Right lung (tissue), 5 donors: ENCODE measurements around the gene OSBPL5. TPM values are rescaled to one million over a fixed set of nuclear protein-coding genes. Genes with fewer than 3 reads are reported as not detected.
"Not testable (repeated sequence)": the region's sequence is repeated elsewhere in the genome, so short reads cannot be mapped to it uniquely, and the experiment has no call there.

Source experiments
- DNase-seq, 2 donors: peaks; one replicate each; pipeline ENCODE4 v3.0.0-alpha.2; 2013
- polyA plus RNA-seq, 5 donors: library from polyadenylated mRNA; unstranded; fragments of 120-200 nt; gene quantifications; one replicate each; pipeline versions ENCODE4 v1.2.1 to v1.2.3, GENCODE V29; 2013; ENCODE audit warnings: inconsistent platforms in 1 of 5, low replicate concordance in 1 of 5; ENCODE audit not compliant: insufficient read length in 5 of 5, insufficient read depth in 1 of 5

OSBPL5 gene
- polyA plus RNA-seq, 5 donors: 18.3 to 36.7 (median 27.8) TPM

DNA sequence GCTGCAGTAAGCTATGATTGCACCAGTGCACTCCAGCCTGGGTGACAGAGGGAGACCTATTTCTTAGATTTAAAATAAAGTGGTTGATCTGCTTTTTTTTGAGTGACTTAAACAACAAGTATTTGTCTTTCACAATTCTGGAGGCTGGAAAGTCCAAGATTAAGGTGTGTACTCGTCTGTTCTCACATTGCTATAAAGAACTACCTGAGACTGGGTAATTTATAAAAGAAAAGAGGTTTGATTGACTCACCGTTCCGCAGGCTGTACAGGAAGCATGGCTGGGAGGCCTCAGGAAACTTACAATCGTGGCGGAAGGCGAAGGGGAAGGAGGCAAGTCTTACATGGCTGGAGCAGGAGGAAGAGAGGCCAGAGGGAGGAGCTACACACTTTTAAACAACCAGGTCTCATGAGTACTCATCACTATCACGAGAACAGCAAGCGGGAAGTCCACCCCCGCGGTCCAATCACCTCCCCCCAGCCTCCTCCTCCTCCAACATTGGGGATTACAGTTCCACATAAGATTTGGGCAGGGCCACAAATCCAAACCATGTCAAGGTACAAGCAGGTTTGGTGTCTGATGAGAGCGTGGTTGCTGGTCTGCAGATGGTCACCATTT lies 19.7 kb upstream of the OSBPL5 start:
- no peak for DNase-seq

DNA sequence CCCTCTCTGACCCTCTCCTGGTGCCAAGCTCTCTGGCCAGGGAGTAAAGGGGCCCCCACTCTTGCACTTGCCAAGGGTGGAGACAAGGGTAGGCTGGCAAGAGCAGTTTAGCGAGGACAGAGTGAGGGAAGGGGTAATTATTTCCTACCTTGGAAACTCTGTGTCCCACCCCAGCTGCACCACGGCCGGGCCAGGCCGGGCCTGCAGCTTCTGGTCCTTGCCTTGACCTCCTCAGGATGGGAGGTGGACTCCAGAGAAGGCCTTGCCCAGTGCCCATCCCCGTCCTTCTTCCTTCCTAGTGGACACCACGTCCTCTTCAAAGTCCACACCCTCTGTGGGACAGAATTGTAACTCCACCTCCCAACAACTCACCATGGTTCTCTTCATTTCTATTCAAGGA lies 18.4 kb upstream of the OSBPL5 start:
- no peak for DNase-seq

DNA sequence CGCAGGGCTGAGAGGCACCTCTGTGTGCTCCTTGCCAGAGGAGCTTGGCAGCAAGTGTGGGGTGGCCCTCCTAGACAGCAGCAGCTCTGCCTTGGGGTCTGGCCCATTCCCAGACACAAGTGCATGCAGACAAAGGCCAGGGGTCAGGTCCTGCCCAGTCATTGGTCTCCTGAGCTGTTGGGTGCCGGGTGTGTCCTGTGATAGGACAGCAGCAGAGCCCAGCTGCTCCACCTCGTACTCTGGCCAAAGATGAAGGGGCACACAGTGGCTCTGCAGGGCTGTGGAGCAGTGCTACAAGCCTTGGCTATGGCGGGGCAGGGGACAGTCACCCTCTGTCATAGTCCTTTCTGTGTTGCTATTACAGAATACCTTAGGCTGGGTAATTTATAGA lies 17.3 kb upstream of the OSBPL5 start:
- DNase-seq: no peak

DNA sequence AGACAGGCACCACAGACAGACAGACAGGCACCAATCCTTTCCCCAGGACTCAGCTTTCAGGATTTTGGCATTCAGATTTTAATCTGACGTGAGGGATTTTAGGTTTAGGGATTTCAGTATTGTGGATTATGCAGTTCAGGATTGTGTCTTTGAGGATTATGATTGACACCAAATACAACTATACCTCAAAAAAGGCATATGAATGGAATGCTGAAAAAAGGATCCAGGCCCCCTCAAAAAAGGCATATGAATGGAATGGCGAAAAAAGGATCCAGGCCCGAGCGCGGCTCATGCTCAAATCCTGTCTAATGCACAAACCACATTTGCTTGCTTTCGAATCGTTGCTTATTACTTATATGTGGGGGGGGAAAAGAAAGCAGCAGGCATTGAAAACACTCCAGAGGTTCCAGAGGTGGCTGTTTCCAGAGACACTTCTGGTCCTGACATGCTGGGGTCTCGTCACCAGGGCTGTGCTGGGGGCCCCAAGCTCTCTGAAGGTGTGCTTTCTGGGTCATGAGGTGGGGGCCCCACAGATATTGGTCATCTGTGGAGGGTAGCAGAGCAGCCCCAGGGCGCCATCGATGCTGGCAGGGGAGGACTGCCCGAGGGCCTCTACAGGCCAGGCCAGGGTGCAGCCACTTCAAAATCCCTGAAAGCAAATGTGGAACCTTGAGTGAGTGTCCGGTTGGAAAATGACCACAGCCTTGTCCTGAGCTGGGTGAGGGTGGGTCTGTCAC lies 16.8 kb upstream of the OSBPL5 start:
- no peak for DNase-seq

DNA sequence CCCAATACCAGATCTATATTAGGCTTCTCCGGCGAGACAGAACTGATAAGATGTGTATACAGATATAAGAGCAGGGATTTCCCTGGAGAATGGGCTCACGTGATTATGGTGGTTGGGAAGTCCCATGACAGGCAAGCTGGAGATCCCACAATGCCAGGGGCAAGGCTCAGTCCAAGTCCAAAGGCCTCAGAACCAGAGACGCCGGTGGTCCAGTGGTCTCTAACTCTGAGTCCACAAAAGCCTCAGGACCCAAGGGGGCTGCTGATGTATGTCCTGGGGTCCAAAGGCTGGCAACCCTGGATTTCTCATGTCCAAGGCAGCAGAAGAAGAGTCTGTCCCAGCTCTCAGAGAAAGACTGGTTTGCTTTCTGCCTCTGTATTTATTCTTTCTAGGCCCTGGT lies 15.8 kb upstream of the OSBPL5 start:
- no peak for DNase-seq

DNA sequence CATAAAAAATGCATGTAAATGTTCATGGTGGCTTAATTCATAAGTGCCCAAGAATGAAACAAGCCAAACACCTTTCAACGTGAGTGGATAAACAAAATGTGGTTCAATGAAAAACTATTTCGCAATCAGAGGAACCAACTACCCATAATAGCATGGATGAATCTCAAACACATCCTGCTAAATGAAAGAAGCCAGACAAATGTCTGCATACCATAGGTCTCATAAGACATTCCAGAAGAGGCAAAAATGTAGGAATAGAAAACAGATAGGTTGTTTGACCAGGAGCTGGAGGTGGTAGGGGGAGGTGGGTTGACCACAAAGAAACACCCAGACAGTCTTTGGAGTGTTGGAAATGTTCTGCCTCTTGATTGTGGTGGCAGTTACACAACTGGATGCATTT lies 13.2 kb upstream of the OSBPL5 start:
- no peak for DNase-seq

DNA sequence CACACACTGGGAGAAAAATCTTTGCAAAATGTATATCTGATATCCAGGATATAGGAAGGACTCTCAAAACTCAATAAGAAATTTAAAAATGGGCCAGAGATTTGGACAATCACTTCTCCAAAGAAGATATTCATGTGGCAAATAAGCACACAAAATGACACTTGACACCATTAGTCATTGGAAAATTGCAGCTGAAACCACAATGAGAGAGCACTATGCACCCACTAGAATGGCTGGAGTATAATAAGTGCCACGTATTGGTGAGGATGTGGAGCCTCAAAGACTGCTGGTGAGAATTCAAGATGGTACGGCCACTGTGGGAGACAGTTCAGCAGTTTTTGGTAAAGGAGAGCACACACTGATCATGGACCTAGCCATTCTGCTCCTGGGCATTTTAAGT lies 12.8 kb upstream of the OSBPL5 start:
- DNase-seq: no peak

DNA sequence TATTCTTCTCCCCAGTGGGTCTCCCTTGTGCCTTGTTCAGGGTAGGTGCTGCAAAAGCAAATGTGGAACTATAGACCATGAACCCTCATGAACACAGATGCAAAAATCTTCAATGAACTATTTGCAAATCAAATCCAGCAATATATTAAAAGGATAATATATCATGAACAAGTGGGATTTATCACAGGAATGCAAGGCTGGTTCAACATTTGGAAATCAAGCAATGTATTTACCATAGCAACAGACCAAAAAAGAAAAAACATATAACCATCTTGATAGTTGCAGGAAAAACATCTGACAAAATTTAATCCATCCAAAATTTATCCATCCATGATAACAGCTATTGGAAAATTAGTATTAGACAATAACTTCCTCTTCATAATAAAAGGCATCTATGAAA lies 11.4 kb upstream of the OSBPL5 start:
- DNase-seq: no peak

DNA sequence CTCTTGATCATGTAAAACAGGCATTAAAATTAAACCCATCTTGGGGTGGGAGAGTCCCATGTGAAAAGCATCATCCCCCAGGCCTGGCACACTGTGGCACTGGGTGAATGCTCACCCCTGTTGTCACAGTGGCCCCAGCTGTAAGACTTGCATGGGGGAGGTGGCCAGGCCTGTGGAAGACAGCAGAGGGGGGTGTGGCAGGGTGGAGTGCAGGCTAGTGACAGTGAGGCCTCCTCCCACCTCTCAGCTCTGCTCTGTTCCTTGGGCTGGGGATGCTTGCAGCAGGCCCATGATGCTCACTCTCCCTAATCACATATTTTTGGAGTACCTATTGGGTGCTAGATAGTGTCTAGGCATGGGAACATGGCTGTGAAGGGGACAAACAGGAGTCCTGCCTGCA lies 10.1 kb upstream of the OSBPL5 start:
- DNase-seq: no peak

DNA sequence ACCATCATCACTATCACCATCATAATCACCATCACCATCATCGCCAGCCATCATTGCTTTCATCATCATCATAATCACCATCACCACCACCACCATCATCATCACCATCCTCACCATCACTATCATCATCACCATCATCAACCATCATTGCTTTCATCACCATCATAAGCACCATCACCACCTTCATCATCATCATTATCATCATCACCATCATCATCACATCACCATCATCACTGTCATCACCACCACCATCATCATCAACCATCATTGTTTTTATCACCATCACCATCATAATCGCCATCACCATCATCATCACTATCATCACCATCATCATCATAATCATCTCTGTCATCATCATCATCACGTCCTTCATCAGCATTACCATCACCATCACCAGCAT lies 9.3 kb upstream of the OSBPL5 start:
- no peak for DNase-seq

DNA sequence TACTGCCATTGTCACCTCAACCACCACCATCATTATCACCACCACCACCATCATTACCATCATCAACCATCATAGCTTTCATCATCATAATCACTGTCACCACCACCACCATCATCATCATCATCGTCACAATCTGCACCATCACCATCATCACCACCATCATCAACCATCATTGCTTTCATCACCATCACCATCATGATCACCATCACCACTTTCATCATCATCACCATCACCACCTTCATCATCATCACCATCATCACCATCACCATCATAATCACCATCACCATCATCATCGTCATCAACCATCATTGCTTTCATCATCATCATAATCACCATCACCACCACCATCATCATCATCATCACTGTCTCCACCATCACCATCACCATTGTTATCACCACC lies 8.7 kb upstream of the OSBPL5 start:
- no peak for DNase-seq

DNA sequence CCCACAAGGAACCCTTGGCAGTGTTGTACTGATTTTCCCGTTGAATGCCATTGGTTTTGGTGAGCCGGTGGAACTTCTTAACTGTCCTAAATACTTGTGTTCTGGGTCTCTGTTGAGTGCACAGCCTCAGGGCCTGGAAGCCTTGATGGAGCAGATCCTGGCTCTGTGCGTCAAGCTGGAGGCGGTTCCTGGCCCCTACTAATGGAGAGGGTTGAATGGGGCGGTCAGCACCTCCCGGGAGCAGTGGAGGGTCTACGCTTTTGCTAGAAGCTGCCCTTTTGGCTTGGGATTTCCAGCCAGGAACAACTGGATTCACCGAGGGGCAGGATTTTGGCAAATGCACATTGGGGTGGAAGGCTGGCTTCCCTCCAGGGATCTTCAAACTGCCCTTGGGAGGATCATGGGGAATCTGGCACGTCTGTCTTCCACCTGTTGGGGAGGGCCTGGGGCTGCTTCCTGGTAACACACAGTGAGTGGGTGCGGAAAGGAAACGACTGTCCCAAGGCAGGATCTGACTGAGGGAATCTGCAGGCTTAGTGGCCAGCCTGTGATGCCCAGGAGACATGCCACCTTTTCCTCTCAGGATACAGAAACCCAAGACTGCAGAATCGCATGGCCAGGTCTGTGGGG lies 6.9 kb upstream of the OSBPL5 start:
- no peak for DNase-seq

DNA sequence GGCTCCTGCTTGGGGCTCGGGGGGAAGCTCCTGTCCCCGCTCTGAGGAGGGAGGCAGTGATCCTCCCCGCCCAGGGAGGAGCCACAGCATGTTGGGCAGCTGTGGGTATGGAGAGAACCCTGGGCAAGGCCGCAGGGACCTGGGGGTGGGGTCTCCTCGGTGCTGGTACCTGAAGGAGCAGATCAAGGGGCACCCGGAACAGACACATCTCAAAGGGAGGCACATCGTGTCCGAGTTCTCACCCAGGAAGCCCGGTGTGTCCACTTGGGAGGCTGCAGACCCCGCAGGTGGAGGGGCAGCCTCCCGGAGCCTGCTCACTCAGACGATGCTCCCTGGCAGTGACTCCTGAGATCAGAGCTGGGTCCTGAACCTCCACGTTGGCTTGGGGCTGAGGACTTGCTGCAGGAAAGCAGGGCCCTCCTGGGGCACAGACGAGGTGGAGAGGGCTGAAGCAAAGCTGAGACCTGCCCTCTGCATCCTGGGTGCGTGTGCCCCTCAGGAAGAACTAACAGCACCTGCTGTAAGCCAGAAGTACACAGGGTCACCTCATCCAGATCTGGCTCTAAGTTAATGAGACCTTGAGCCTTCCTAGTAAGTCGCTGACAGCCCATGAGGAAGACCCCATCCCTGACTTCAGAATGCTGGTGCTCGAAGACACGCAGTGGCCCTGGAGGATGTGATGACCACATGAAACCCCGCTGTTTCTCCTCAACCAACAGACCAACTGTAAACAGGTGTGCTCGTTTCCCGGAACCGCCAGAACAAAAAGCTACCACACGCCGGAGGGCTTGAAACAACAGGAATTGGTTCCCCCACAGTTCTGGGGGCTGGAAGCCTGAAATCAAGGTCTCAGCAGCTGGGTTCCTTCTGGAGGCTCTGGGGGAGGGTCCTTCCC lies 5.9 kb upstream of the OSBPL5 start:
- DNase-seq: no peak

DNA sequence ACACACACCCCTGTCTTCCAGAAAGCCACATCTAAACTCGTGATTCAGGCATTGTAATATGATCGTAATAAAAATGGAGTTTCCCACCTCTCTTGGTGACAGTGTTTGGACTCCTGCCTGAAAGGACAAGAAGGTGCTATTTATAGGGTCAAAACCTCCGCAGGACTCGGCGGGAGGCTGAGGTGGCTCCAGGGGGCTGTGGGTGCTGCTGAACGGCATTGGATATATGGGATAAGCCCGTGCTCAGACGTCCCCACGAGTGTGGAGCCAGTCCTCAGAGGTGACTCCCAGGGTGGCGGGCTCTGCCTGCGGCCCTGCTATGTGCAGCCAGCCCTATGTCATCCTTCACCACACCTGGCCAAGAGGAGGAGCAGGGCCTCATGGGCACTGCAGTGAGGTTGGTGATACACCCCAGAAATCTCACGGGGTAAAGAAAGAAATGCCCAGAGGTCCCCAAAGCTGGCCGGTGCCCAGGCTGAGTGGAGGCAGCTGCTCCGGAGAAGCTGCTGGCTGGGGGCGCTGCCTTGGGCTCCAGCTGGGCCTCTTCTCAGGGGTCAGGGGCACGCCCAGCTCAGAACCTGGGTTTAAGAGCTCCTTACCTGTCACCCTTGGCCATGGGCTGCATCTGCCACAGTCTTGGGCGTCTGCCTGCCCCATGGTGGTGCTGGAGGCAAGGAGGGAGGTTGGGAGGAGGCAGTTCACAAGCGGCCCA lies 5.1 kb upstream of the OSBPL5 start:
- no peak for DNase-seq

DNA sequence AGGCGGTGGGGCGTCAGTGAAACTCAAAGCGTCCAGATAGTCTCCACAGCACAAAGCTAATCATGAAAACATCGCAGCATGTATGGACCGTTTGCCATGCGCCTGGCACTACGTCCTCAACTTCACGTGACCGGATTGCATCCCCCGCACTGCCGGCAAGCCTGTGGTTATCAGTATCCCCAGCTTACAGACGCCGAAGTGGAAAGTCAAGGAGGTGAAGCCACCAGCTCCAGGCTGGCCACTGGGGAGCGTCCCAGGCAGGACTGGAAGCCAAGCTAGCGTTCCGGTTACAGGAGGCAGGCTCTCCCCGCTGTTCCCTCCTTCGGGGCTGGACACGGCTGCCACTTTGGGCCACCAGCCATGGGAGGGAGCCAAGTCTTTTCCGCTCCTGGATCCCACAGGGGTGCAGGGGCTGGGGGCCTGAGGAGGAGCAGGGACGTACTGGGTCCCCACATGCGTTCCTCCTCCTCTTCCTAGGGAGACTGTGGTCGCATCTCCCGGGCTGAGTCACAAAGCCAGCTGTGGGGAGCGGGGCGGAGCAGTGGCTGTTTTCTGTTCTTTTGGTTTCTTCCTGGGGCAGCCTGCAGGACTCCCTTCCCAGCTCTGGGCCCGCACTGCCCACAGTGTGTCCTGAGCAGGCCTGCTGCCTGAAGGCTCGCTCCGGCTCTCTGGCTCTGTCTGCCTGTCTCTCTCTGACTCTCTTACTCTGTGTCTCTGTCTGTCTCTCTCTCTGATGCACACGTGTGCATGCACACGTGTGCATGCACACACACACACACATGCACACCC lies 4.3 kb upstream of the OSBPL5 start:
- DNase-seq: no peak

DNA sequence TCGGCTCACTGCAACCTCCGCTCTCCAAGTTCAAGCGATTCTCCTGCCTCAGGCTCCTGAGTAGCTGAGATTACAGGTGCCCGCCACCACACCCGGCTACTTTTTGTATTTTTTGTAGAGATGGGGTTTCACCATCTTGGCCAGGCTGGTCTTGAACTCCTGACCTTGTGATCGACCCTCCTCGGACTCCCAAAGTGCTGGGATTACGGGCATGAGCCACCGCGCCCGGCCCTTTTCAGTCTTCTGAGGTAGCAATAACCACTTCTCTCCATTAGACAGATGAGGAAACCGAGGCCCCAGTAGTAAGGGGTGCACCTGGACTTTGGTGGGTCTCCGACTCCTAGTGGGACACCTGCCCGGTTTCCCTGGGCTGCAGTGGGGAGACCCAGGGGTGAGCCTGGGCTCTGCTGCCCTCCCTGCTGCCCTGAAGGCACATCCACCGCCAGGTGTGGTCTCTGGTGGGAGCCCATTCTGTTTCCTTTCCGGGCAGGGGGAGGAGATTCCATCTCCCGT lies 3.7 kb upstream of the OSBPL5 start:
- not testable (repeated sequence) for DNase-seq

DNA sequence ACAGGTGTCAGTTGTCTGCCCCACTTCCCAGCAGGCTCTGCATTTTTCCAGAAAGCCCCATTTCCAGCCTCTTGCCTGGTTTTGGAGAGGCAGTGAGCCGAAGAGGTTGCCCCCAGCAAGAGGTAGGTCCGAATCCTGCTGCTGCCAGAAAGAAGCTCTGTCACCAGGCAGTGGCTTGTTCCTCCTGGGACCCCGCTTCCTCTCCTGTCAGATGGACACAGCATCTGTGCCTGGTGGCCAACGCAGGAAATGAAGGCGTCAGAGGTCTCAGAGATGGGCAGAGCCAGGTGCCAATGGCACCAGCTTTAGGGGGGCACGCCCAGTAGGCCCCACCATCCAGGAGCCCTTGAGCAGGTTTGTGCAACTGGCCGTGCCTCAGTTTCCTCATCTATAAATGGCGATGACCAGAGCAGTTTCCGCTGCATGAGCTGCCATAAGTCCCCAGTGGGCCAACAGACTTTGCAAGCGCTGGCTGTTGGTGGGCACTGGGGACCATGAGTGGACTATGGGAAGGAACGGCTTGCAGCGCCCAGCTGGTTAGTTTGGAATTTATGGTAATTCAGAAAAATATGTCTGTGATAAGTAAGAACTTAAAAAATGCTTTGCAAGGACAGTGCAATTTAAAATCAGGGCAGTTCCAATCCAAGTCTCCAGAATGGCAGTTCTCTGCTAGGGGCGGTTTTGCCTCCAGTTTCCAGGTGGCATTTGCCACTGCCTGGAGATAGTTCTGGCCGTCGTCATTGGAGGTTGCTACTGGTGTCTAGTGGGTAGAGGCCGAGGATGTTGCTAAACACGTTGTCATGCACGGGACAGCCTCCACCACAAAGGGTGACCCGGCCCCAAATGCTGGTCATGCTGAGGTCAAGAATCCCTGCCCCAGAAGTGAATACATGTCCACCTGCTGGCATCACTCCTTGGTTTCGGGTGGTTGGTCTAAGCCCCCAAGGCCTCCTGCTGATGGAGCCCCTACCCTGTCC lies 2.3 kb upstream of the OSBPL5 start:
- no peak for DNase-seq

DNA sequence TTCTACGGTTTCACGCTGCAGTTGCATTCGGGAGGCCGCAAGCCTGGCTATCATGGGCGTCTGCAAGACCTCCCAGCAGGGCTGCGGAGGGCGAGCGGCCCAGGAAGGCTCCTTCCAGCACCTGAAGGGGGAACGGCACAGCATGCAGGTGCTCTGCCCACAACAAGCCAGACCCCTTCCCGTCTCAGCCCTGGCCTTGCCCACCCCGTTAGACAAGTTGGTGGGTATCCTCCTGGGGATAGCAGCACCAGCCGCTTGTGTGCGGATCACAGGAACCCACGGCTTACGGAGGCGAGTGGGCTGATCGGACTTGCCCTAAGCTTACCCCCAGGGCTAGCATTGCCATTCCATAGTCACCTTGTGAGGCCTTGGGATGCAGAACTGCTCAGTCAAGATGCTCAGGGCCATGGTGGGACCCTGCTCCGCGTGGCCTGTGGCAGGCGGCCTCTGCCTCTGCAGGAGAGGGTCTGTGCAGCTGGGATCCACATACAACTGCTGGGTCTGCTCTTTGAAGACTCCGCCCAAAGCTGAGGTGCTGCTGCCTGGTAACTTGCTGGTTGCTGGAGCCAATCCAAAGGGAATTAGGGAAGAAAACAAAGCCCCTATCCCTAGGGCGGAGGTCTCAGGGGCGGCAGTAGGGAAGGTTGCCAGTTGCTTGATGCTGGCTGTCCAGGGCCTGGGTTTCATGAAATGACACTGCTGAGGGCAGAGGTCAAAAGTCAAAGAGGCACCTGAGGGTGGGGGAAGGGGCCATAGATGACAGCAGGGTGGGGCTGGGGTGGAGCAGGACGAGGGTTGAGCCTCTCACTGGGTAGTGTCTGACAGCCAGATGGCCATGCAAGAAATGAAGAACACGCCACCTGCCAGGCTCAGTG lies 1.4 kb upstream of the OSBPL5 start:
- DNase-seq: no peak
